Epithelial cell of prostate (primary cell): ENCODE data around the gene RIOK2.
"Not testable (repeated sequence)": the region's sequence is repeated elsewhere in the genome, so short reads cannot be mapped to it uniquely, and the experiment has no call there.

ENCODE experiments used
- DNase-seq: peaks from one replicate; pipeline ENCODE4 v3.0.0-alpha.2; 2011; ENCODE audit warnings: low read depth, low spot score
- H3K27ac ChIP-seq: fragments of 450-650 bp; 2 replicates; pipeline ENCODE4 v1.5.1; 2017; ENCODE audit warnings: mild to moderate bottlenecking

RIOK2 gene

GRCh38 chr5:97183100-97183929 is at the start of gene RIOK2:
RIOK2 (minus strand) TSS chr5:97183247; CDS start chr5:97183191, 56 bp downstream.
- DNase-seq = peak; percentile 69
- H3K27ac ChIP-seq = peak within 1 kb of the TSS; percentile 91

- DNase-seq = peak; percentile 27
- H3K27ac ChIP-seq = no peak overlapping the region
Observed at GRCh38 chr5:97231025-97231636, 48.1 kb upstream of the RIOK2 start.

GRCh38 chr5:97229688-97230285 is 46.7 kb upstream of the RIOK2 start:
- DNase-seq = no peak
- no peak overlapping the region for H3K27ac ChIP-seq

GRCh38 chr5:97229196-97229595 is 46.1 kb upstream of the RIOK2 start:
- H3K27ac ChIP-seq = no peak overlapping the region
- peak; percentile 65 for DNase-seq

- no peak for DNase-seq
- no peak overlapping the region for H3K27ac ChIP-seq
Observed at GRCh38 chr5:97225222-97225621, 42.2 kb upstream of the RIOK2 start.

GRCh38 chr5:97224112-97224750 is 41.2 kb upstream of the RIOK2 start:
- H3K27ac ChIP-seq = no peak overlapping the region
- no peak for DNase-seq

GRCh38 chr5:97223596-97223995 is 40.5 kb upstream of the RIOK2 start:
- no peak for DNase-seq
- H3K27ac ChIP-seq = no peak overlapping the region

GRCh38 chr5:97209343-97209742 is 26.3 kb upstream of the RIOK2 start:
- no peak for DNase-seq

GRCh38 chr5:97208714-97209113 is 25.7 kb upstream of the RIOK2 start:
- no peak for DNase-seq
- H3K27ac ChIP-seq = no peak overlapping the region

More at GRCh38 chr5:97209343-97209742, 26.3 kb upstream of the RIOK2 start:
- H3K27ac ChIP-seq = no peak overlapping the region

- H3K27ac ChIP-seq = no peak overlapping the region
- no peak for DNase-seq
Observed at GRCh38 chr5:97208184-97208713, 25.2 kb upstream of the RIOK2 start.

GRCh38 chr5:97194366-97194765 is 11.3 kb upstream of the RIOK2 start:
- DNase-seq = no peak
- no peak overlapping the region for H3K27ac ChIP-seq

- no peak overlapping the region for H3K27ac ChIP-seq
Observed at GRCh38 chr5:97193355-97193688, 10.3 kb upstream of the RIOK2 start.

GRCh38 chr5:97192580-97193354 is 9.7 kb upstream of the RIOK2 start:
- no peak overlapping the region for H3K27ac ChIP-seq
- DNase-seq = peak; percentile 73

More at GRCh38 chr5:97193355-97193688, 10.3 kb upstream of the RIOK2 start:
- DNase-seq = no peak

GRCh38 chr5:97191893-97192292 is 8.8 kb upstream of the RIOK2 start:
- no peak for DNase-seq
- H3K27ac ChIP-seq = no peak overlapping the region

- H3K27ac ChIP-seq, DNase-seq: not testable (repeated sequence)
Observed at GRCh38 chr5:97189523-97189922, 6.5 kb upstream of the RIOK2 start.

- DNase-seq = no peak
- peak overlapping the region; percentile 91 for H3K27ac ChIP-seq
Observed at GRCh38 chr5:97183930-97184213, 825 bp upstream of the RIOK2 start.

GRCh38 chr5:97182571-97183099 is 412 bp downstream of the RIOK2 start:
- H3K27ac ChIP-seq = peak overlapping the region; percentile 91
- DNase-seq = no peak

GRCh38 chr5:97181856-97182545 is 1.0 kb downstream of the RIOK2 start:
- peak overlapping the region; percentile 91 for H3K27ac ChIP-seq
- no peak for DNase-seq

GRCh38 chr5:97179457-97179856 is 3.6 kb downstream of the RIOK2 start:
- not testable (repeated sequence) for H3K27ac ChIP-seq, DNase-seq
